Activated naive CD8-positive, alpha-beta T cell treated with anti-CD3 and anti-CD28 coated beads for 36 hours (primary cell): ENCODE results near the gene SWAP70. TPM values are rescaled to one million over a fixed set of nuclear protein-coding genes. Genes with fewer than 3 reads are reported as not detected.
"Not testable (repeated sequence)": the region's sequence is repeated elsewhere in the genome, so short reads cannot be mapped to it uniquely, and the experiment has no call there.

Experiments
- DNase-seq: peaks from one replicate; pipeline ENCODE4 v3.0.0; 2021
- H3K27ac Mint-ChIP-seq: one replicate; pipeline ENCODE4 v1.8.0; 2022; ENCODE audit warnings: mild to moderate bottlenecking, moderate library complexity, mixed read lengths
- H3K27me3 Mint-ChIP-seq: one replicate; pipeline ENCODE4 v1.8.0; 2022; ENCODE audit warnings: mild to moderate bottlenecking, mixed read lengths
- H3K36me3 Mint-ChIP-seq: one replicate; pipeline ENCODE4 v1.8.0; 2021; ENCODE audit warnings: mild to moderate bottlenecking, mixed read lengths
- H3K4me1 Mint-ChIP-seq: one replicate; pipeline ENCODE4 v1.8.0; 2021; ENCODE audit warnings: mixed read lengths
- H3K4me3 Mint-ChIP-seq: one replicate; pipeline ENCODE4 v1.8.0; 2022; ENCODE audit warnings: mild to moderate bottlenecking, moderate library complexity, mixed read lengths
- H3K9me3 Mint-ChIP-seq: one replicate; pipeline ENCODE4 v1.8.0; 2022; ENCODE audit warnings: mixed read lengths
- total RNA-seq, 2 experiments: library from RNA; stranded (reverse); gene quantifications; one replicate each; pipeline ENCODE4 v1.2.3, GENCODE V29; 2021

SWAP70 gene
- total RNA-seq, result 10 to 100 TPM; 10.0 to 10.9 TPM

- DNase-seq, result peak; percentile 88
- peaks cover 29% of the 10 kb centered on the region for H3K27me3 Mint-ChIP-seq
- peaks cover 14% of the 10 kb centered on the region for H3K36me3 Mint-ChIP-seq
- H3K9me3 Mint-ChIP-seq, result peaks cover 14% of the 10 kb centered on the region
- peak within 1 kb of the TSS; percentile 86 for H3K4me3 Mint-ChIP-seq
- peak within 1 kb of the TSS; percentile 72 for H3K27ac Mint-ChIP-seq
- H3K4me1 Mint-ChIP-seq, result peaks cover 16% of the 10 kb centered on the region
Observed at GRCh38 chr11:9663699-9664275, at the start of gene SWAP70. TSS of gene SWAP70 (plus strand) at chr11:9664077. CDS start at chr11:9664180, 103 bp downstream.

- DNase-seq, result peak; percentile 19
- Mint-ChIP-seq H3K4me1 (peaks cover 38% of the 10 kb centered on the region), H3K27me3 (peaks cover 5% of the 10 kb centered on the region), H3K4me3 (no peak overlapping the region), H3K36me3 (no peaks in the 10 kb centered on the region), H3K27ac (peak overlapping the region; percentile 98), H3K9me3 (no peaks in the 10 kb centered on the region)
Observed at GRCh38 chr11:9615031-9615451, 48.8 kb upstream of the SWAP70 start.

- no peak overlapping the region for H3K4me3 Mint-ChIP-seq
- no peaks in the 10 kb centered on the region for H3K36me3 Mint-ChIP-seq
- H3K4me1 Mint-ChIP-seq, result peaks cover 35% of the 10 kb centered on the region
- peaks cover 5% of the 10 kb centered on the region for H3K27me3 Mint-ChIP-seq
- no peak for DNase-seq
- H3K27ac Mint-ChIP-seq, result no peak overlapping the region
- H3K9me3 Mint-ChIP-seq, result no peaks in the 10 kb centered on the region
Observed at GRCh38 chr11:9616042-9616675, 47.7 kb upstream of the SWAP70 start.

- peak; percentile 11 for DNase-seq
- H3K4me1 Mint-ChIP-seq, result peaks cover 34% of the 10 kb centered on the region
Observed at GRCh38 chr11:9616858-9617257, 47.0 kb upstream of the SWAP70 start.

GRCh38 chr11:9617940-9618339 is 45.9 kb upstream of the SWAP70 start:
- peaks cover 28% of the 10 kb centered on the region for H3K4me1 Mint-ChIP-seq
- no peak for DNase-seq
- no peak overlapping the region for H3K4me3 Mint-ChIP-seq
- peaks cover 1% of the 10 kb centered on the region for H3K9me3 Mint-ChIP-seq
- H3K36me3 Mint-ChIP-seq, result no peaks in the 10 kb centered on the region
- no peak overlapping the region for H3K27ac Mint-ChIP-seq
- H3K27me3 Mint-ChIP-seq, result peaks cover 5% of the 10 kb centered on the region

More at GRCh38 chr11:9616858-9617257, 47.0 kb upstream of the SWAP70 start:
- Mint-ChIP-seq H3K9me3 (no peaks in the 10 kb centered on the region), H3K4me3 (no peak overlapping the region), H3K27ac (no peak overlapping the region), H3K27me3 (peaks cover 5% of the 10 kb centered on the region), H3K36me3 (no peaks in the 10 kb centered on the region)

- peaks cover 5% of the 10 kb centered on the region for H3K27me3 Mint-ChIP-seq
- no peak for DNase-seq
- H3K4me3 Mint-ChIP-seq, result no peak overlapping the region
- no peak overlapping the region for H3K27ac Mint-ChIP-seq
- no peaks in the 10 kb centered on the region for H3K36me3 Mint-ChIP-seq
- H3K4me1 Mint-ChIP-seq, result peaks cover 20% of the 10 kb centered on the region
- H3K9me3 Mint-ChIP-seq, result peaks cover 1% of the 10 kb centered on the region
Observed at GRCh38 chr11:9619004-9619403, 44.9 kb upstream of the SWAP70 start.

- Mint-ChIP-seq H3K36me3 (no peaks in the 10 kb centered on the region), H3K27me3 (peaks cover 5% of the 10 kb centered on the region), H3K4me3 (no peak overlapping the region), H3K4me1 (peaks cover 12% of the 10 kb centered on the region), H3K9me3 (peaks cover 1% of the 10 kb centered on the region), H3K27ac (no peak overlapping the region)
- DNase-seq, result no peak
Observed at GRCh38 chr11:9619971-9620370, 43.9 kb upstream of the SWAP70 start.

- DNase-seq, H3K36me3 Mint-ChIP-seq, H3K27me3 Mint-ChIP-seq, H3K4me3 Mint-ChIP-seq, H3K4me1 Mint-ChIP-seq, H3K9me3 Mint-ChIP-seq, H3K27ac Mint-ChIP-seq: not testable (repeated sequence)
Observed at GRCh38 chr11:9622353-9622752, 41.5 kb upstream of the SWAP70 start.

- H3K9me3 Mint-ChIP-seq, DNase-seq, H3K36me3 Mint-ChIP-seq, H3K4me1 Mint-ChIP-seq, H3K4me3 Mint-ChIP-seq, H3K27me3 Mint-ChIP-seq, H3K27ac Mint-ChIP-seq: not testable (repeated sequence)
Observed at GRCh38 chr11:9623053-9623452, 40.8 kb upstream of the SWAP70 start.

GRCh38 chr11:9624448-9624847 is 39.4 kb upstream of the SWAP70 start:
- Mint-ChIP-seq H3K4me1 (peaks cover 3% of the 10 kb centered on the region), H3K9me3 (peaks cover 1% of the 10 kb centered on the region), H3K36me3 (no peaks in the 10 kb centered on the region), H3K27me3 (peaks cover 3% of the 10 kb centered on the region), H3K27ac (no peak overlapping the region), H3K4me3 (no peak overlapping the region)
- no peak for DNase-seq

GRCh38 chr11:9625162-9625561 is 38.7 kb upstream of the SWAP70 start:
- Mint-ChIP-seq H3K27me3 (peaks cover 3% of the 10 kb centered on the region), H3K9me3 (peaks cover 1% of the 10 kb centered on the region)
- no peak for DNase-seq

GRCh38 chr11:9625728-9626127 is 38.1 kb upstream of the SWAP70 start:
- Mint-ChIP-seq H3K27ac (no peak overlapping the region), H3K9me3 (peaks cover 1% of the 10 kb centered on the region), H3K4me3 (no peak overlapping the region), H3K36me3 (no peaks in the 10 kb centered on the region), H3K4me1 (peaks cover 3% of the 10 kb centered on the region), H3K27me3 (peaks cover 3% of the 10 kb centered on the region)
- DNase-seq, result no peak

More at GRCh38 chr11:9625162-9625561, 38.7 kb upstream of the SWAP70 start:
- Mint-ChIP-seq H3K4me3 (no peak overlapping the region), H3K4me1 (peaks cover 3% of the 10 kb centered on the region), H3K36me3 (no peaks in the 10 kb centered on the region), H3K27ac (no peak overlapping the region)

- Mint-ChIP-seq H3K9me3 (peaks cover 1% of the 10 kb centered on the region), H3K27ac (no peak overlapping the region), H3K4me1 (peaks cover 3% of the 10 kb centered on the region), H3K4me3 (no peak overlapping the region), H3K36me3 (no peaks in the 10 kb centered on the region), H3K27me3 (peaks cover 3% of the 10 kb centered on the region)
- no peak for DNase-seq
Observed at GRCh38 chr11:9626496-9627394, 37.1 kb upstream of the SWAP70 start.

GRCh38 chr11:9629064-9629463 is 34.8 kb upstream of the SWAP70 start:
- DNase-seq, result no peak
- Mint-ChIP-seq H3K27me3 (peaks cover 3% of the 10 kb centered on the region), H3K4me3 (no peak overlapping the region), H3K27ac (no peak overlapping the region), H3K36me3 (no peaks in the 10 kb centered on the region), H3K9me3 (peaks cover 8% of the 10 kb centered on the region), H3K4me1 (peaks cover 3% of the 10 kb centered on the region)

GRCh38 chr11:9633679-9634078 is 30.2 kb upstream of the SWAP70 start:
- H3K36me3 Mint-ChIP-seq, result no peaks in the 10 kb centered on the region
- no peak overlapping the region for H3K4me3 Mint-ChIP-seq
- H3K27me3 Mint-ChIP-seq, result no peaks in the 10 kb centered on the region
- no peak for DNase-seq
- H3K27ac Mint-ChIP-seq, result no peak overlapping the region
- H3K9me3 Mint-ChIP-seq, result peaks cover 8% of the 10 kb centered on the region
- peaks cover 3% of the 10 kb centered on the region for H3K4me1 Mint-ChIP-seq
